ENCODE measurements around the gene DDX19B.

- no peak for TF ChIP-seq SUZ12 (IDR thresholded peaks at IDR 0.05; ENCODE audit: extremely low read depth, insufficient read depth, insufficient read length)
- TF ChIP-seq ZNF274 (IDR thresholded peaks at IDR 0.05; ENCODE audit: low read depth, low read length): no peak
These were observed 45.5 kb upstream of the DDX19B start for GRCh38 chr16:70253291-70254106.
